Kidney (tissue), 14 donors: ENCODE results near the gene KASH5. TPM values are rescaled to one million over a fixed set of nuclear protein-coding genes. Genes with fewer than 3 reads are reported as not detected.

ENCODE experiments used
- DNase-seq, 5 donors: peaks; one replicate each; pipeline ENCODE4 v3.0.0-alpha.2; 2013 to 2020
- FAIRE-seq: peaks from 2 replicates; lab custom pipeline; 2012; peaks lifted over from hg19 to GRCh38; lab: Jason Lieb, UNC
- H3K27ac ChIP-seq, 2 donors: one replicate each; pipeline ENCODE4 v1.7.0; 2013; ENCODE audit warnings: low read depth in 2 of 2, low read length in 2 of 2, inconsistent platforms in 1 of 2
- H3K27me3 ChIP-seq: one replicate; pipeline ENCODE4 v1.7.1; 2013; ENCODE audit warnings: low read length, inconsistent platforms; ENCODE audit not compliant: control insufficient read depth, insufficient read depth
- H3K36me3 ChIP-seq, 3 donors: one replicate each; pipeline versions ENCODE4 v1.7.0 to v1.7.1; 2013; ENCODE audit warnings: low read length in 3 of 3, control low read depth in 1 of 3, inconsistent platforms in 1 of 3; ENCODE audit not compliant: insufficient read depth in 3 of 3, control insufficient read depth in 2 of 3
- H3K4me1 ChIP-seq, 3 donors: one replicate each; pipeline versions ENCODE4 v1.7.0 to v1.7.1; 2013; ENCODE audit warnings: low read length in 3 of 3, inconsistent platforms in 1 of 3, low read depth in 1 of 3; ENCODE audit not compliant: control insufficient read depth in 2 of 3, insufficient read depth in 2 of 3
- H3K4me3 ChIP-seq, 3 donors: one replicate each; pipeline versions ENCODE4 v1.7.0 to v1.8.1; 2013; ENCODE audit warnings: low read length in 3 of 3, control low read depth in 1 of 3, inconsistent platforms in 1 of 3
- H3K9ac ChIP-seq, 3 donors: one replicate each; pipeline versions ENCODE4 v1.7.0 to v1.7.1; 2013; ENCODE audit warnings: low read length in 3 of 3, control low read depth in 1 of 3, inconsistent platforms in 1 of 3
- H3K9me3 ChIP-seq, 3 donors: one replicate each; pipeline versions ENCODE4 v1.7.0 to v1.7.1; 2013; ENCODE audit warnings: low read length in 3 of 3, control low read depth in 1 of 3, inconsistent platforms in 1 of 3; ENCODE audit not compliant: control insufficient read depth in 2 of 3, insufficient read depth in 1 of 3
- CTCF ChIP-seq: IDR thresholded peaks from 3 replicates; pipeline ENCODE4 v1.5.1; 2012; ENCODE audit warnings: mild to moderate bottlenecking, moderate library complexity, borderline replicate concordance; ENCODE audit not compliant: insufficient read depth; ENCODE audit errors: extremely low read depth
- intact Hi-C: fragments of 100-400 bp; cut with DNase I; formaldehyde crosslinking; loops from one replicate; pipeline ENCODE4 v1.11.1; 2022
- polyA plus RNA-seq: library from polyadenylated mRNA; stranded (reverse); fragments of 350-450 nt; fragmentation: Illumina TruSeq; extraction: RNeasy Lipid Tissue Mini Kit (QIAGEN cat#74804); gene quantifications from one replicate; pipeline ENCODE4 v1.2.3, GENCODE V29; 2014; ENCODE audit warnings: low read depth, low replicate concordance; ENCODE audit not compliant: insufficient read depth
- total RNA-seq: library from RNA; stranded (reverse); fragmentation: NEBNext Ultra II Directional; extraction: Animal tissue kit (Norgen Biotek cat#: 25700); gene quantifications from one replicate; pipeline ENCODE4 v1.2.1, GENCODE V29; 2021
- donor health status: control.
- donor health status: control.
- donor health status: control.
- donor health status: control.
- donor health status: control.
- donor health status: DM: yes; HTN: yes; CAD: no.
- donor health status: Normal renal cell carcinoma (clear cell type).

The KASH5 gene
- total and polyA plus RNA-seq, 2 donors from 2014 or later: not detected

DNA sequence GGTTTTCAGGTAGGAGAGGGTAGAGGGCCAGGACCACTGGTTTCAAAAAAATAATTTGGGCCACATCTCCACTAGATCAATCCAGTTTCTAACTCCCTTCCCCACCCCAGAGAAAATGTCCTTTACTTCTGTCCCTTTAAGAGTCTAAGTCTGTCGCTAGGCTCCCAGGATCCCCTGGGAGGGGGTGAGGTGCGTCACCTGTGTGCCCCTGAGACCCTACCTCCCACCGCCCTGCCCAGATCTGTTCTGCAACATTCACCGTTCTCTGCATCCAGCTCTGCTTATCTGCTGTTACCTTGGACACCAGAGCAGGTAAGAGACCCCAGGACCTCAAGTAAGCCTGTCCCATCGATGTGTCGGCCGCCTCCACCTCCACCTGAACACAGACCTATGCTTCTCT lies 37.1 kb downstream of the KASH5 start, which contains the start of gene GFY:
GFY (plus strand) TSS at position 211 of the 400 bp plus-strand sequence. CDS start 1,043 bp downstream, outside the sequence.
- H3K27ac ChIP-seq: no peak within 1 kb of the TSS
- H3K4me1 ChIP-seq: peaks cover 0 to 5% (median 0%) of the 10 kb centered on the region in 3 donors
- intact Hi-C loops: no loop called here
- no peak for TF ChIP-seq CTCF
- FAIRE-seq: no peak
- H3K36me3 ChIP-seq: no peaks in the 10 kb centered on the region
- no peak within 1 kb of the TSS for H3K9ac ChIP-seq
- H3K9me3 ChIP-seq: no peaks in the 10 kb centered on the region
- no peak within 1 kb of the TSS for H3K4me3 ChIP-seq
- peaks cover 66% of the 10 kb centered on the region for H3K27me3 ChIP-seq
- DNase-seq: no peak

DNA sequence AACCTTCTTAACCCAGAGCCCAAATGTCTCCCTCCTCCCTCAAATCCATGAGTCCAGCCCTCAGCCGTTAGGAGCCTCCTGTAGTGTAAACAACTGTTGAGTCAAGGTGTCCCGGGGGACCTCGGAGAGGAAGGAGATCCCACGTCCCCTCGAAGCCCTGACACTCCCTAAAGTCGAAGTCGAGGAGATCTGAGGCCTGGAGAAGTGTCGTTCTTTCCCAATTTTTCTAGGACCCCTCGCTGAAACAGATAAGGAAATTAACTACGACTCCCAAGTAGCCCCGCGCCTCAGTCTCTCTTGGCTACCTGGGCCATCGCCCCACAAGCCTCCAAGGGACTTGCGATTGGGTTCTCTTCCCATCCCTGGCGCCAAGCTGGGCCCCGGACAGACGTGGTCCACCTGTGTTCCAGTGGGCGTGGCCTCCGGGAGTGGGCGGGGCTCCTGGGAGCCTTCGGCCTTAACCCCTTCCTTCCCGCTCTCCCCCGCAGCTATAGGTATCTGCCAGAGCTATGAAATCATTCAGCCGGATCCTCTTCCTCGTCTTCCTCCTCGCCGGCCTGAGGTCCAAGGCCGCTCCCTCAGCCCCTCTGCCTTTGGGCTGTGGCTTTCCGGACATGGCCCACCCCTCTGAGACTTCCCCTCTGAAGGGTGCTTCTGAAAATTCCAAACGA lies 38.0 kb downstream of the KASH5 start:
- FAIRE-seq: no peak
- peaks cover 0 to 5% (median 0%) of the 10 kb centered on the region in 3 donors for H3K4me1 ChIP-seq
- peaks cover 69% of the 10 kb centered on the region for H3K27me3 ChIP-seq
- H3K4me3 ChIP-seq: no peak overlapping the region
- no peaks in the 10 kb centered on the region for H3K9me3 ChIP-seq
- TF ChIP-seq CTCF: no peak
- H3K36me3 ChIP-seq: no peaks in the 10 kb centered on the region
- no peak overlapping the region for H3K9ac ChIP-seq
- H3K27ac ChIP-seq: no peak overlapping the region
- intact Hi-C loops: no loop called here
- no peak for DNase-seq

- intact Hi-C loops: no loop called here
- Histone ChIP-seq H3K27ac (no peak overlapping the region), H3K4me1 (peaks cover 0 to 5% (median 0%) of the 10 kb centered on the region in 3 donors), H3K9me3 (no peaks in the 10 kb centered on the region), H3K9ac (no peak overlapping the region), H3K36me3 (no peaks in the 10 kb centered on the region), H3K4me3 (no peak overlapping the region), H3K27me3 (peaks cover 74% of the 10 kb centered on the region)
- FAIRE-seq (no peak), DNase-seq (no peak)
- no peak for TF ChIP-seq CTCF
These were observed 39.3 kb downstream of the KASH5 start for GRCh38 chr19:49427339-49427738.
